AG09319 (cell line): Measurements from ENCODE around the gene SLC1A1.
A peak's percentile ranks its signal among the peaks of the same experiment; 100 is the strongest.

Experiments
- DNase-seq: peaks from one replicate; pipeline ENCODE4 v3.0.0-alpha.2; 2010; ENCODE audit warnings: low read depth; ENCODE audit errors: extremely low read depth
- CTCF ChIP-seq: IDR thresholded peaks from 2 replicates; pipeline ENCODE4 v1.5.1; 2011; ENCODE audit warnings: low read depth, mild to moderate bottlenecking, inconsistent platforms, low read length, moderate library complexity

SLC1A1 gene

GRCh38 chr9:4548811-4549725 lies 58.8 kb downstream of the SLC1A1 start:
- TF ChIP-seq CTCF, result peak; percentile 15
- no peak for DNase-seq

GRCh38 chr9:4549751-4550295 lies 59.6 kb downstream of the SLC1A1 start:
- no peak for TF ChIP-seq CTCF
- no peak for DNase-seq

DNA sequence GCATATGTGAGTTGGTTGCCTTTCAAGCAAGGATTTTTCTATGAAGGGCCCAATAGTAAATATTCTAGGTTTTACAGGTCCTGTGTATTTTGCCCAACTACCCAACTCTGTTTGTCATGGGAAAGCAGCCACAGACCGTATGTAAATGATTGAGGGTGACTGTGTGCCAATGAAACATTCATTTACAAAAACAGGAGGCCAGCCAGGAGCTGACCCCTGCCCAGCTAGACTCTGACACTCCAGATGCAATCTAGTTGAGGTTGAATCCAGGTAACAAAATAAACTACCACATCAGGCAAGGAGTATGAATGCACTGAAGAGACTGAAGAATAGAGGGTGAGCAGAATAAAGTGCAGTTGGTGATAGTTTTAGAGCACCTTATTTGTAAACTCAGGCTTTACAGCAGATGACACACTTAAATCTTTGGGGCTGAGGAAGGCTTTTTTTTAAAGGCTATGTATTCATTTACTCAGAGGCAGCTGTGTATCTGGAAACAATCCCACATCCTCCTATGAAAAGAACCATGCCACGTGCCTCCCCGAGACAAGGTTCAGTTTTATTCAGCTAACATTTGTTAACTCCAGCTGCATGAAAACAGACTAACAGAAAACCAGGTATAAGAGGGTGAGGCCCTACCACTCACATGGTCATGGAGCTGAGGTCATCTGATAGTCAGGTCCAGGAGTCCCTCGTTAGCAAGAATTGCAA lies 60.7 kb downstream of the SLC1A1 start:
- DNase-seq, result no peak

GRCh38 chr9:4553951-4554381 lies 63.7 kb downstream of the SLC1A1 start:
- peak; percentile 31 for DNase-seq
- no peak for TF ChIP-seq CTCF

More for the DNA sequence above, 60.7 kb downstream of the SLC1A1 start:
- TF ChIP-seq CTCF, result no peak

DNA sequence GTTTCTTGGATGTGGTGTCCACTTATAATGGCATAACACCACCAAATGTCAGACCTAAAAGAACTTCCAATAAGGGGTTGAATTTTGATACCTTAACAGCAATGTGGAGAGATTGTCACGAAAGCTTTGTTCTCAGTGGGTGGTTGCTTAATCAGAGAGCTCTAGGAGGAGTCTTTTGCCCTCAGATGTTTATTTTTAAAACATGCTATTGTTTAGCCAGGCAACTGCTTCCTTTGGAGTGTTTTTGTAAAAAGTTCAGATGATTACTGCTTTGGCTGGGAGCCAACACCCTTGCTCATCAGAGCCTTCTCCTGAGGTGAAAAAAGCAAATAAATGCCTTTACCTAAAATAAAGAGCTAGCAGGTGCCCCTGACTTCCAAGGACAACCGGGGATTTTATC lies 65.0 kb downstream of the SLC1A1 start:
- no peak for TF ChIP-seq CTCF
- DNase-seq, result no peak

GRCh38 chr9:4558371-4558998 lies 68.2 kb downstream of the SLC1A1 start:
- no peak for TF ChIP-seq CTCF
- no peak for DNase-seq
